ENCODE results near the gene PEX11G. TPM values are rescaled to one million over a fixed set of nuclear protein-coding genes. Genes with fewer than 3 reads are reported as not detected.

PEX11G gene
- total and polyA plus RNA-seq, 12 donors: 2.5 to 24.5 (median 13.8) TPM

DNA sequence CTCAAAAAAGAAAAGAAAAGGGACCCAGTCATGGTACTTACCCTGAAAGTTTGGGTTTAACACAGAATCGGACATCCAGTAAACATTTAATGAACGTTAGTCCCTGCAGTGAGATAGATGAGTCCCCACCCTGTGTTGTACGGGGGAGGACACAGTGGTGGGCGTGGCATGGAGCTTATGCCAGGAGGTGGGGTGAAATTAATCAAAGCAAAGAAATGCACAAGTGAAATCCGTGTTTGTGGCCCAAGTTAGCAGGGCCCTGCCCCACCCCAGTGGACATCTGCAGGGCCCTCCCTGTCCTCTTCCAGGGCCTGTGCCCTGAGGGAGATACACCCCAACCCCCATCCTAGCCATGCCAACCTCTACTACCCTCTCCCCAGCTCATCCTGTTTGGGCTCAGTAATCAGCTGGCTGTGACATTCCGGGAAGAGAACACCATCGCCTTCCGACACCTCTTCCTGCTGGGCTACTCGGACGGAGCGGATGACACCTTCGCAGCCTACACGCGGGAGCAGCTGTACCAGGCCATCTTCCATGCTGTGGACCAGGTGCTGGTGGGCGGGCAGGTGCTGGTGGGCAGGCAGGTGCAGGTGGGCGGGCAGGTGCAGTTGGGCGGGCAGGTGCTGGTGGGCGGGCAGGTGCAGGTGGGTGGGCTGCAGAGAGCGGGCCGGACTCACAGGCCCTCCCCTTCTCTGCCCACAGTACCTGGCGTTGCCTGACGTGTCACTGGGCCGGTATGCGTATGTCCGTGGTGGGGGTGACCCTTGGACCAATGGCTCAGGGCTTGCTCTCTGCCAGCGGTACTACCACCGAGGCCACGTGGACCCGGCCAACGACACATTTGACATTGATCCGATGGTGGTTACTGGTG is 37.5 kb upstream of the PEX11G start:
- 85 to 94% (median 89%) methylated on average over 20 to 31 of the region's 31 CpGs for WGBS, 4 donors
- TF ChIP-seq POLR2A (IDR thresholded peaks at IDR 0.05): no peak
- TF ChIP-seq, protein P1, sequence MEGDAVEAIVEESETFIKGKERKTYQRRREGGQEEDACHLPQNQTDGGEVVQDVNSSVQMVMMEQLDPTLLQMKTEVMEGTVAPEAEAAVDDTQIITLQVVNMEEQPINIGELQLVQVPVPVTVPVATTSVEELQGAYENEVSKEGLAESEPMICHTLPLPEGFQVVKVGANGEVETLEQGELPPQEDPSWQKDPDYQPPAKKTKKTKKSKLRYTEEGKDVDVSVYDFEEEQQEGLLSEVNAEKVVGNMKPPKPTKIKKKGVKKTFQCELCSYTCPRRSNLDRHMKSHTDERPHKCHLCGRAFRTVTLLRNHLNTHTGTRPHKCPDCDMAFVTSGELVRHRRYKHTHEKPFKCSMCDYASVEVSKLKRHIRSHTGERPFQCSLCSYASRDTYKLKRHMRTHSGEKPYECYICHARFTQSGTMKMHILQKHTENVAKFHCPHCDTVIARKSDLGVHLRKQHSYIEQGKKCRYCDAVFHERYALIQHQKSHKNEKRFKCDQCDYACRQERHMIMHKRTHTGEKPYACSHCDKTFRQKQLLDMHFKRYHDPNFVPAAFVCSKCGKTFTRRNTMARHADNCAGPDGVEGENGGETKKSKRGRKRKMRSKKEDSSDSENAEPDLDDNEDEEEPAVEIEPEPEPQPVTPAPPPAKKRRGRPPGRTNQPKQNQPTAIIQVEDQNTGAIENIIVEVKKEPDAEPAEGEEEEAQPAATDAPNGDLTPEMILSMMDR (IDR thresholded peaks at IDR 0.05): no peak
- DNase-seq: peak in 2 of 7 donors; percentile 29 to 49
- Histone ChIP-seq H3K27me3 (no peaks in the 10 kb centered on the region), H3K27ac (no peak overlapping the region), H3K36me3 (replicated peaks in 1 of 2) (peaks cover 0 to 57% of the 10 kb centered on the region in 2 donors), H3K9me3 (replicated peaks in 1 of 3) (no peaks in the 10 kb centered on the region), H3K4me1 (replicated peaks in 1 of 2) (peaks cover 9 to 26% of the 10 kb centered on the region in 2 donors), H3K4me3 (no peak overlapping the region)
- intact Hi-C loops (cut with DNase I): loop anchor here in 1 of 2 donors (10.0 kb wide), 1 partner anchor 131 kb away; no protein-coding TSS in a partner anchor

DNA sequence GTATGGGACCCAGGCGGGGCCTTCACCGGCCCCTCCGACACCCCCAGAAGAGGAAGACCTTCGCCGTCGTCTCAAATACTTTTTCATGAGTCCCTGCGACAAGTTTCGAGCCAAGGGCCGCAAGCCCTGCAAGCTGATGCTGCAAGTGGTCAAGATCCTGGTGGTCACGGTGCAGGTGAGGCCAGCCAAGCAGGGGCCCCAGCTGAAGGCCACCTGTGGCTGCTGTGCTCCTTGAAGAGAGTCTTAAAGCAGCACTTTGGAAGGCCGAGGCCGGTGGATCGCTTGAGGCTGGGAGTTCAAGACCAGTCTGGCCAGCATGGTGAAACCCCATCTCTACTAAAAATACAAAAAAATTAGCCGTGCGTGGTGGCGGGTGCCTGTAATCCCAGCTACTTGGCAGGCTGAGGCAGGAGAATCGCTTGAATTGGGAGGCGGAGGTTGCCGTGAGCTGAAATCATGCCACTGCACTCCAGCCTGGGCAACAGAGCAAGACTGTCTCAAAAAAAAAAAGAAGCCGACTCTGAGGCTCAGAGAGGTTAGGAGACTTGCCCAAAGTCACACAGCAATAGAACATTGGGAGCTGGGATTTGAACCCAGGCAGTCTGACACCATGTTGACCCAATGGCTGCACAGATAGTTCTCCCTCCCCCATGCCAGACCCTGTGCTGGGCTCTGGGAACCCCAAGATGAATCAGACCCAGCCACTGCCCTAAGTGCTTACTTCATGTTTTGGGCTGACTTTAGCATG is 36.3 kb upstream of the PEX11G start:
- Histone ChIP-seq H3K9me3 (replicated peaks in 1 of 3) (no peaks in the 10 kb centered on the region), H3K27me3 (no peaks in the 10 kb centered on the region), H3K4me1 (replicated peaks in 1 of 2) (peaks cover 19 to 38% of the 10 kb centered on the region in 2 donors), H3K27ac (no peak overlapping the region), H3K36me3 (replicated peaks in 1 of 2) (peaks cover 0 to 53% of the 10 kb centered on the region in 2 donors), H3K4me3 (no peak overlapping the region)
- WGBS, 4 donors: 90 to 96% (median 94%) methylated on average over 13 to 20 of the region's 20 CpGs
- no peak for TF ChIP-seq POLR2A (IDR thresholded peaks at IDR 0.05)
- TF ChIP-seq, protein P1 (IDR thresholded peaks at IDR 0.05): no peak
- intact Hi-C loops (cut with DNase I): loop anchor here in 1 of 2 donors (10.0 kb wide), 1 partner anchor 130 kb away; no protein-coding TSS in a partner anchor
- peak in 1 of 7 donors; percentile 53 for DNase-seq

DNA sequence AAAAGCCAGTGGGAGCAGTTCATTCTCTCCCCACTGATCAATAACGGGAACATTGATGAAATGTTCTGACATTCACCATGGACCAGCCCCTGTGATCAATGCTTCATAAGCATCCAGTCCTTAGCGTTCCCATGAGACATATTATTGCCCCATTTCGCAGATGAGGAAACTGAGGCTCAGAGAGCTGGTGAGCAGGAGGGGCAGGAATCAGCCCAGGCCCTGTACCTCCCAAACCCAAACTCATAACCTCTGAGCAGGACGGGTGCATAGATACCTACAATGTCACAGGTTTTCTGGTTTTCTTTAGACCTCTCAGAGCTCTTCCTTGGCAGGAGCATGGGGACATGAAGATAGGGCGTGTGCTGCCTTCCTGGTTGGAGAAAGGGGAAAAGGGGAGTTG is 35.7 kb upstream of the PEX11G start:
- peaks cover 0 to 53% of the 10 kb centered on the region in 2 donors for H3K36me3 ChIP-seq (replicated peaks in 1 of 2)

More for the DNA sequence above, 35.7 kb upstream of the PEX11G start:
- intact Hi-C loops (cut with DNase I): loop anchor here in 1 of 2 donors (10.0 kb wide), 1 partner anchor 130 kb away; no protein-coding TSS in a partner anchor
- H3K27me3 ChIP-seq: no peaks in the 10 kb centered on the region
- TF ChIP-seq, protein P1 (IDR thresholded peaks at IDR 0.05): no peak
- no peak for TF ChIP-seq POLR2A (IDR thresholded peaks at IDR 0.05)
- no peaks in the 10 kb centered on the region for H3K9me3 ChIP-seq (replicated peaks in 1 of 3)
- WGBS, 4 donors: 85 to 96% (median 91%) methylated on average over 4 to 5 of the region's 5 CpGs
- no peak for DNase-seq
- peaks cover 21 to 43% of the 10 kb centered on the region in 2 donors for H3K4me1 ChIP-seq (replicated peaks in 1 of 2)
- H3K4me3 ChIP-seq: no peak overlapping the region
- H3K27ac ChIP-seq: no peak overlapping the region

Data from adrenal gland (tissue), 12 donors.